Calu3 (cell line): ENCODE results near the gene NISCH. TPM values are rescaled to one million over a fixed set of nuclear protein-coding genes. Genes with fewer than 3 reads are reported as not detected.
A peak's percentile ranks its signal among the peaks of the same experiment; 100 is the strongest.

Experiments used
- BruUV-seq: library from RNA; stranded (reverse); fragments of 400-500 nt; replicated peaks from 2 replicates; lab custom pipeline; 2021; lab: Mats Ljungman, UMichigan
- CTCF ChIA-PET: fragments of 300-600 bp; sonication (Branson Sonifier 250); formaldehyde crosslinking; loops from one replicate; lab custom pipeline; 2022; ENCODE audit warnings: antibody characterized with exemption; lab: Charles Lee
- DNase-seq: peaks from one replicate; pipeline ENCODE4 v3.0.0; 2022
- H3K27ac Mint-ChIP-seq: one replicate; pipeline ENCODE4 v1.8.0; 2022; ENCODE audit warnings: mixed read lengths; ENCODE audit not compliant: unreplicated experiment
- H3K27me3 Mint-ChIP-seq: one replicate; pipeline ENCODE4 v1.8.0; 2022; ENCODE audit warnings: mixed read lengths; ENCODE audit not compliant: unreplicated experiment
- H3K36me3 Mint-ChIP-seq: one replicate; pipeline ENCODE4 v1.8.0; 2022; ENCODE audit warnings: mild to moderate bottlenecking, moderate library complexity, mixed read lengths; ENCODE audit not compliant: insufficient read depth, unreplicated experiment
- H3K4me1 Mint-ChIP-seq: one replicate; pipeline ENCODE4 v1.8.0; 2022; ENCODE audit warnings: mild to moderate bottlenecking, low read depth, mixed read lengths; ENCODE audit not compliant: unreplicated experiment
- H3K4me3 Mint-ChIP-seq: one replicate; pipeline ENCODE4 v1.8.0; 2022; ENCODE audit warnings: mild to moderate bottlenecking, low read depth, moderate library complexity, mixed read lengths; ENCODE audit not compliant: unreplicated experiment
- H3K9me3 Mint-ChIP-seq: one replicate; pipeline ENCODE4 v1.8.0; 2022; ENCODE audit warnings: low read depth, mixed read lengths; ENCODE audit not compliant: unreplicated experiment
- intact Hi-C: fragments of 100-400 bp; cut with micrococcal nuclease; formaldehyde crosslinking; loops from one replicate; pipeline ENCODE4 v1.10.0; 2022; ENCODE audit not compliant: unreplicated experiment
- total RNA-seq: library from RNA; stranded (reverse); gene quantifications from 2 replicates; pipeline ENCODE4 v1.2.3, GENCODE V29; 2022
- TF ChIP-seq, protein P1 (sequence below): fragments of 200-600 bp; IDR thresholded peaks from one replicate; pipeline ENCODE4 v1.8.0; 2022; ENCODE audit warnings: antibody characterized with exemption; ENCODE audit not compliant: unreplicated experiment

NISCH gene
- total RNA-seq, 1 experiment from 2014 or later, result 58.6 TPM

DNA sequence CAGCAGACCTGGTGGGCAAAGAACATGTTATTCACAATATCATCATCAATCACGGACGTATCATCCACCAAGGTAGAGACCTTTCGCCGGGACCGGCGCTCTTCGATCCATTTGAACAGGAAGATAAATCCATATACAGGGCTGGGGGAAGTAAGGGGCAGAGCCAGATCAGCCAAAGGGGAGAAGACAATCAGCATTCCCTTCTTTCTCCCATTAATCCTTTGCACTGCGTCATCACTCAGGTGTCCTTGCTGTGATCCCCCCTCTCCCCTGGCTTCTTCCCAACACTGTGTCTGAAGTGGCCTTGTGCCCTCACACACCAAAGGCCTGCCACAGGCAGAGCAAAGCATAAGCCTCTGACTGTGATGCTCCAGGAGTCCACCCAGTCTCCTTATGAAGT, 46.9 kb upstream of the NISCH start:
- Mint-ChIP-seq H3K36me3 (peaks cover 56% of the 10 kb centered on the region), H3K27me3 (no peaks in the 10 kb centered on the region), H3K9me3 (no peaks in the 10 kb centered on the region), H3K4me3 (peak overlapping the region; percentile 75), H3K4me1 (peaks cover 31% of the 10 kb centered on the region), H3K27ac (peak overlapping the region; percentile 85)
- TF ChIP-seq, protein P1, sequence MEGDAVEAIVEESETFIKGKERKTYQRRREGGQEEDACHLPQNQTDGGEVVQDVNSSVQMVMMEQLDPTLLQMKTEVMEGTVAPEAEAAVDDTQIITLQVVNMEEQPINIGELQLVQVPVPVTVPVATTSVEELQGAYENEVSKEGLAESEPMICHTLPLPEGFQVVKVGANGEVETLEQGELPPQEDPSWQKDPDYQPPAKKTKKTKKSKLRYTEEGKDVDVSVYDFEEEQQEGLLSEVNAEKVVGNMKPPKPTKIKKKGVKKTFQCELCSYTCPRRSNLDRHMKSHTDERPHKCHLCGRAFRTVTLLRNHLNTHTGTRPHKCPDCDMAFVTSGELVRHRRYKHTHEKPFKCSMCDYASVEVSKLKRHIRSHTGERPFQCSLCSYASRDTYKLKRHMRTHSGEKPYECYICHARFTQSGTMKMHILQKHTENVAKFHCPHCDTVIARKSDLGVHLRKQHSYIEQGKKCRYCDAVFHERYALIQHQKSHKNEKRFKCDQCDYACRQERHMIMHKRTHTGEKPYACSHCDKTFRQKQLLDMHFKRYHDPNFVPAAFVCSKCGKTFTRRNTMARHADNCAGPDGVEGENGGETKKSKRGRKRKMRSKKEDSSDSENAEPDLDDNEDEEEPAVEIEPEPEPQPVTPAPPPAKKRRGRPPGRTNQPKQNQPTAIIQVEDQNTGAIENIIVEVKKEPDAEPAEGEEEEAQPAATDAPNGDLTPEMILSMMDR, result no peak
- no peak for DNase-seq
- CTCF ChIA-PET, result no interaction called here
- BruUV-seq, result no TSS peak
- intact Hi-C loops, result no loop called here

DNA sequence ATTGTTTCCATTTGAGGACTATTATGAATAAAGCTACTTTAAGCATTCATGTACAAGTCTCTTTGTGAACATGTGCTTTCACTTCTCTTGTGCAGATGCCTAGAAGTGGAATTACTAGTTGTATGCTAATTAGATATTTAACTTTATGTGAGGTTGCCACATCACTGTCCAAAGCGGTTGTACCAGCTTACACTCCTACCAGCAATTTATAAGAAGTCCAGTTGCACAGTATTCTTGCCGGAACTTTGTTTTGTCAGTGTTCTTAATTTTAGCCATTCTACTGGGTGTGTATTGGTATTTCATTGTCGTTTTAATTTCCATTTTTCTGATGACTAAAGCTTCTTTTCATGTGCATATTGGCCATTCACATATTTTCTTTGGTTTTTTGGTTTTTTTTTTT, 39.6 kb upstream of the NISCH start:
- Mint-ChIP-seq H3K27me3 (no peaks in the 10 kb centered on the region), H3K27ac (no peak overlapping the region), H3K4me3 (no peak overlapping the region), H3K9me3 (no peaks in the 10 kb centered on the region), H3K36me3 (peaks cover 9% of the 10 kb centered on the region), H3K4me1 (peaks cover 17% of the 10 kb centered on the region)
- intact Hi-C loops, result no loop called here
- BruUV-seq, result no TSS peak
- CTCF ChIA-PET, result interaction anchor here (0.6 kb wide), 1 partner anchor 38 kb away, joined by 7 read pairs; the partner anchor contains the start of gene TNNC1
- TF ChIP-seq, protein P1, result no peak
- no peak for DNase-seq

DNA sequence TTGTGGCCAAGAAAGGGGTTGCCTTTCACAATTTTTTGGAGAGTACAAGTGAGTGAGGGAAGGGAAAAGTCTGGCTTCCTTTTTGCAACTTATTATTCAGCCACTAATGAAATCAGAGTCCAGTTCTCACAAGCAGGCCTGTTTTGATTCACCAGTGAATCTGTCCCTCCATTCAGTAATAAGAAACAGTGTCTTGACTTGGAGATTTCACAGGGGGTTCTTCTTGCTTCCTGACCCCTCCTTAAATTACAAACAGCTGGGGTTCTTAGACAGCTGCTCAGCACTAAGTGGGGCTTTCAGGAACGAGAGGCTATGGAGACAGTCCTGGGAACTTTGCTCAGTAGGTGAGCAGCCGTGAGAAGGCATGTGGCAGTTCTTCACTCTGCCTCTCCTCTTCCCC, 35.0 kb upstream of the NISCH start:
- no peak for DNase-seq
- TF ChIP-seq, protein P1, result no peak
- no TSS peak for BruUV-seq
- Mint-ChIP-seq H3K27me3 (peaks cover 25% of the 10 kb centered on the region), H3K4me1 (no peaks in the 10 kb centered on the region), H3K36me3 (no peaks in the 10 kb centered on the region), H3K4me3 (no peak overlapping the region), H3K27ac (no peak overlapping the region), H3K9me3 (no peaks in the 10 kb centered on the region)
- intact Hi-C loops, result no loop called here
- CTCF ChIA-PET, result no interaction called here

DNA sequence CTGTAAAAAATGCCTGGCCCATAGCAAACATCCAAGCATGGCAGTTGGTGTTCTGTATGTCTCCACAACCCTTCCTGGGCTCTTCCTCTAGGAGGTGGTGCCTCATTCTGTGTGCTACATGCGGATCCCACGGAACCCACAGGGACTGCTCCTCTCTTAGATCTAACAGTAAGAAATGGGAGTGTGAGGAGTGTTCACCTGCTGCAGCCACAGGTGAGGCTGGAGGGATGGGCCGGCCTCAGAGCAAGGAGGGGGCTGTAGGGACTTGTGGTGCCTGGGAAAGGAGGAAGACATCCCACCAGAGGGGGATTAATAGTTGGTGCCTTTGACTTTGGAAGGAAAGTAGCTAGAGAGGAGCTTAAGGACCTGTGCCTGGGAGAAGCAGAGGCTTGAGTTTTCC, 32.7 kb upstream of the NISCH start:
- no peak for DNase-seq
- Mint-ChIP-seq H3K27me3 (peaks cover 29% of the 10 kb centered on the region), H3K36me3 (no peaks in the 10 kb centered on the region), H3K4me1 (no peaks in the 10 kb centered on the region), H3K27ac (no peak overlapping the region), H3K4me3 (no peak overlapping the region), H3K9me3 (no peaks in the 10 kb centered on the region)
- BruUV-seq, result no TSS peak
- CTCF ChIA-PET, result no interaction called here
- intact Hi-C loops, result no loop called here
- TF ChIP-seq, protein P1, result no peak
